Erythroblast (primary cell): Measurements from ENCODE around the gene TGIF2.

Experiments used
- GATA1 ChIP-seq: IDR thresholded peaks from 2 replicates; pipeline ENCODE4 v1.6.1; 2011; ENCODE audit warnings: low read depth, mild to moderate bottlenecking, control low read depth, low read length, moderate library complexity
- POLR2A ChIP-seq: IDR thresholded peaks from 2 replicates; pipeline ENCODE4 v1.6.1; 2011; ENCODE audit warnings: mild to moderate bottlenecking, low read length

- no peak for TF ChIP-seq POLR2A
- TF ChIP-seq GATA1, result no peak
These were observed 23.8 kb upstream of the TGIF2 start for GRCh38 chr20:36549628-36549941.
